Chondrocyte (in vitro differentiated cells): ENCODE data around the gene PDE4D. TPM values are rescaled to one million over a fixed set of nuclear protein-coding genes. Genes with fewer than 3 reads are reported as not detected.

Source experiments
- DNase-seq: peaks from one replicate; pipeline ENCODE4 v3.0.0; 2021; ENCODE audit warnings: mixed read lengths, low spot score
- H3K27ac Mint-ChIP-seq: one replicate; pipeline ENCODE4 v1.8.0; 2021; ENCODE audit warnings: mild to moderate bottlenecking, moderate library complexity, mixed read lengths; ENCODE audit not compliant: unreplicated experiment
- H3K27me3 Mint-ChIP-seq: 2 replicates; pipeline ENCODE4 v1.8.0; 2021; ENCODE audit warnings: low read depth, mixed read lengths
- H3K36me3 Mint-ChIP-seq: 2 replicates; pipeline ENCODE4 v1.8.0; 2021; ENCODE audit warnings: low read depth, mixed read lengths
- H3K4me1 Mint-ChIP-seq: 2 replicates; pipeline ENCODE4 v1.8.0; 2021; ENCODE audit warnings: low read depth, mild to moderate bottlenecking, mixed read lengths
- H3K4me3 Mint-ChIP-seq: one replicate; pipeline ENCODE4 v1.8.0; 2021; ENCODE audit warnings: mild to moderate bottlenecking, moderate library complexity, mixed read lengths; ENCODE audit not compliant: unreplicated experiment
- H3K9me3 Mint-ChIP-seq: 2 replicates; pipeline ENCODE4 v1.8.0; 2021; ENCODE audit warnings: low read depth, mixed read lengths
- CTCF ChIP-seq: fragments of 200-600 bp; sonication (generic); IDR thresholded peaks from 2 replicates; pipeline ENCODE4 v1.5.0; 2021; ENCODE audit warnings: antibody characterized with exemption, mild to moderate bottlenecking, moderate library complexity
- total RNA-seq: library from RNA; stranded (reverse); gene quantifications from 3 replicates; pipeline ENCODE4 v1.2.1, GENCODE V29; 2021

PDE4D gene
- total RNA-seq, 1 donor from 2014 or later = 21.1 TPM

- H3K36me3 Mint-ChIP-seq = no peaks in the 10 kb centered on the region
- H3K4me3 Mint-ChIP-seq = no peak overlapping the region
- TF ChIP-seq CTCF = peak; percentile 67
- no peaks in the 10 kb centered on the region for H3K27me3 Mint-ChIP-seq
- no peaks in the 10 kb centered on the region for H3K4me1 Mint-ChIP-seq
- H3K9me3 Mint-ChIP-seq = peaks cover 10% of the 10 kb centered on the region
- DNase-seq = no peak
- H3K27ac Mint-ChIP-seq = no peak overlapping the region
These were observed 396.9 kb downstream of the PDE4D start for GRCh38 chr5:59496524-59497134.

GRCh38 chr5:59491945-59492344 is 401.6 kb downstream of the PDE4D start:
- Mint-ChIP-seq H3K4me1 (peaks cover 8% of the 10 kb centered on the region), H3K27me3 (no peaks in the 10 kb centered on the region), H3K27ac (no peak overlapping the region), H3K9me3 (no peaks in the 10 kb centered on the region), H3K4me3 (no peak overlapping the region), H3K36me3 (no peaks in the 10 kb centered on the region)
- no peak for DNase-seq
- no peak for TF ChIP-seq CTCF

GRCh38 chr5:59489551-59489950 is 404.0 kb downstream of the PDE4D start:
- H3K27me3 Mint-ChIP-seq = no peaks in the 10 kb centered on the region
- H3K9me3 Mint-ChIP-seq = no peaks in the 10 kb centered on the region
- peaks cover 28% of the 10 kb centered on the region for H3K4me1 Mint-ChIP-seq
- TF ChIP-seq CTCF = no peak
- no peak overlapping the region for H3K4me3 Mint-ChIP-seq
- no peak overlapping the region for H3K27ac Mint-ChIP-seq
- H3K36me3 Mint-ChIP-seq = no peaks in the 10 kb centered on the region
- no peak for DNase-seq

GRCh38 chr5:59487772-59488729 is 405.5 kb downstream of the PDE4D start:
- Mint-ChIP-seq H3K36me3 (no peaks in the 10 kb centered on the region), H3K27me3 (no peaks in the 10 kb centered on the region), H3K4me1 (peaks cover 41% of the 10 kb centered on the region), H3K9me3 (no peaks in the 10 kb centered on the region), H3K27ac (peak overlapping the region; percentile 65), H3K4me3 (no peak overlapping the region)
- DNase-seq = no peak
- no peak for TF ChIP-seq CTCF

GRCh38 chr5:59487068-59487686 is 406.3 kb downstream of the PDE4D start:
- Mint-ChIP-seq H3K36me3 (no peaks in the 10 kb centered on the region), H3K27me3 (no peaks in the 10 kb centered on the region), H3K4me1 (peaks cover 41% of the 10 kb centered on the region), H3K27ac (no peak overlapping the region), H3K4me3 (no peak overlapping the region), H3K9me3 (no peaks in the 10 kb centered on the region)
- TF ChIP-seq CTCF = no peak
- no peak for DNase-seq
